Parathyroid adenoma (tissue), 2 donors: ENCODE measurements around the gene GALNT9.

Experiments used
- H2AFZ ChIP-seq: fragments of 300-600 bp; sonication (generic); one replicate; pipeline ENCODE4 v1.7.0; 2017; ENCODE audit warnings: antibody characterized with exemption, mild to moderate bottlenecking
- H3K27ac ChIP-seq: fragments of 300-600 bp; sonication (generic); one replicate; pipeline ENCODE4 v1.7.0; 2017
- H3K27me3 ChIP-seq: fragments of 300-600 bp; sonication (generic); one replicate; pipeline ENCODE4 v1.7.0; 2017; ENCODE audit warnings: low read length; ENCODE audit not compliant: control insufficient read depth, insufficient read depth
- H3K36me3 ChIP-seq: fragments of 300-600 bp; sonication (generic); one replicate; pipeline ENCODE4 v1.7.0; 2017; ENCODE audit warnings: low read length; ENCODE audit not compliant: control insufficient read depth, insufficient read depth
- H3K4me1 ChIP-seq: fragments of 300-600 bp; sonication (generic); one replicate; pipeline ENCODE4 v1.7.0; 2017; ENCODE audit warnings: control low read depth
- H3K4me2 ChIP-seq: fragments of 300-600 bp; sonication (generic); one replicate; pipeline ENCODE4 v1.7.0; 2017; ENCODE audit warnings: low read length
- H3K4me3 ChIP-seq: fragments of 300-600 bp; sonication (generic); one replicate; pipeline ENCODE4 v1.7.0; 2017; ENCODE audit warnings: low read depth, low read length
- H3K79me2 ChIP-seq: fragments of 300-600 bp; sonication (generic); one replicate; pipeline ENCODE4 v1.7.0; 2017; ENCODE audit warnings: control low read depth
- H3K9ac ChIP-seq: fragments of 300-600 bp; sonication (generic); one replicate; pipeline ENCODE4 v1.7.0; 2017; ENCODE audit warnings: mild to moderate bottlenecking
- H3K9me3 ChIP-seq: fragments of 300-600 bp; sonication (generic); one replicate; pipeline ENCODE4 v1.7.0; 2017; ENCODE audit warnings: low read length; ENCODE audit not compliant: control insufficient read depth
- CTCF ChIP-seq: fragments of 300-600 bp; sonication (generic); IDR thresholded peaks from one replicate; pipeline ENCODE4 v1.7.0; 2017; ENCODE audit warnings: antibody characterized with exemption, mild to moderate bottlenecking
- donor health status: primary hyperparathyroidism.

GALNT9 gene

DNA sequence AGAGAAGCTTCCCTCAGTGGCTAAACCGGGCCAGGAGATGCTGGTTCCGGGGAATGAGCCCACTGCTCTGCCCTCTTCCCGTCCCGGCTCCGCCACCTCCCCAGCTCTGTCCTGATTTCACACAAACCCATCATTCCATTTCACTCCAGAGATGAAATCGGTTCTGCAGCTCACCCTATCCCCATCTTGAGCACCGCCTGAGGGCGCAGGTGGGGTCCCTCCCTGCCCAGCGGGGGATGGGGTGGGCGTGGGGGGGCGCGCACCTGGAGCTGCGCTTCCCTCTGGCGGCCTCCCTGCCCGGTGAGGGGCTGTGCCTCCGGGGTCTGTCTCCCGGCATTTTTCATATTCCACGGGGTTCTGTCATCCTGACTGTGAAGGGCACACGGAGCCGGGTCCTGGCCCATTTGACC, 140.5 kb downstream of the GALNT9 start:
- Histone ChIP-seq H3K4me3 (peak overlapping the region; percentile 61), H3K27me3 (no peaks in the 10 kb centered on the region), H3K9ac (no peak overlapping the region), H3K36me3 (no peaks in the 10 kb centered on the region), H3K4me1 (peaks cover 7% of the 10 kb centered on the region), H3K9me3 (no peaks in the 10 kb centered on the region), H3K79me2 (no peaks in the 10 kb centered on the region), H3K27ac (peak overlapping the region; percentile 78), H3K4me2 (peak overlapping the region; percentile 97), H2AFZ (peak overlapping the region; percentile 96)
- no peak for TF ChIP-seq CTCF

DNA sequence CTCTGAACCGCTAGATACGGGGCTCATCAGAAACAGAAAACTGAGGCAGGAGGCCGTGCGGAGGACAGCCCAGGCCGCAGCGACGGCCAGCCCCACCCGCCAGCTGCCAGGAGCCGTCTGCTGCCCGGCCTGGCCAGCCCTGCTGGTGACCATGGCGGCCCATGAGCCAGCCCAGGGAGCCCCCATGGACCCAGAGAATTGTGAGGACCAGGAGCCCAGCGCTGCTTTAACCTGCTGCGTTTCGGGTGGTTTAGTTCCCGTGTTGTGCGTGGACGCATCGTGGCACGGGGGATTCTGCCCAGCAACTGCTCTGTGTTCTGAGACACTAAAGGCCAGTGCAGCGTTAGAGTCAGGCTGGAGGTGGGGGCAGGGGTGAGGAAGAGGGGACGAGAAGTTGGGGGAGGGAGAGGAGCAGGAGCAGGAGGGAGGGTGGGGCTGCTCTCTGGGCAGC, 140.9 kb downstream of the GALNT9 start:
- Histone ChIP-seq H3K27ac (no peak overlapping the region), H3K4me1 (peaks cover 7% of the 10 kb centered on the region), H3K4me3 (no peak overlapping the region), H3K9me3 (no peaks in the 10 kb centered on the region), H3K27me3 (no peaks in the 10 kb centered on the region), H3K9ac (no peak overlapping the region), H3K4me2 (no peak overlapping the region), H3K79me2 (no peaks in the 10 kb centered on the region), H3K36me3 (no peaks in the 10 kb centered on the region), H2AFZ (no peak overlapping the region)
- TF ChIP-seq CTCF = no peak

GRCh38 chr12:132187646-132188450, 141.5 kb downstream of the GALNT9 start:
- Histone ChIP-seq H3K4me1 (peaks cover 7% of the 10 kb centered on the region), H3K9ac (no peak overlapping the region), H2AFZ (no peak overlapping the region), H3K36me3 (no peaks in the 10 kb centered on the region), H3K27ac (no peak overlapping the region), H3K79me2 (no peaks in the 10 kb centered on the region), H3K4me2 (no peak overlapping the region), H3K4me3 (no peak overlapping the region), H3K9me3 (no peaks in the 10 kb centered on the region), H3K27me3 (no peaks in the 10 kb centered on the region)
- TF ChIP-seq CTCF = no peak

GRCh38 chr12:132186857-132187620, 142.3 kb downstream of the GALNT9 start:
- H2AFZ ChIP-seq = no peak overlapping the region
- no peak overlapping the region for H3K27ac ChIP-seq
- no peaks in the 10 kb centered on the region for H3K36me3 ChIP-seq
- H3K4me3 ChIP-seq = no peak overlapping the region
- no peak overlapping the region for H3K9ac ChIP-seq
- TF ChIP-seq CTCF = no peak
- H3K9me3 ChIP-seq = no peaks in the 10 kb centered on the region
- H3K4me2 ChIP-seq = no peak overlapping the region
- peaks cover 7% of the 10 kb centered on the region for H3K4me1 ChIP-seq
- H3K79me2 ChIP-seq = no peaks in the 10 kb centered on the region
- H3K27me3 ChIP-seq = no peaks in the 10 kb centered on the region
